GM19455 (cell line): ENCODE data around the gene GATA1.
A peak's percentile ranks its signal among the peaks of the same experiment; 100 is the strongest.

Source experiments
- ATAC-seq: cut with Tn5 transposase; IDR thresholded peaks from one replicate; pipeline ENCODE4 v1.9.1; 2021; ENCODE audit not compliant: unreplicated experiment

Gene GATA1

GRCh38 chrX:48786341-48786800 lies at the start of gene GATA1:
TSS of gene GATA1 (plus strand) at chrX:48786590. CDS start at chrX:48791110, 4,520 bp downstream.
- no peak for ATAC-seq

GRCh38 chrX:48736878-48737212 lies 49.5 kb upstream of the GATA1 start:
- no peak for ATAC-seq

GRCh38 chrX:48737213-48737938 lies 49.0 kb upstream of the GATA1 start:
- ATAC-seq, result peak; percentile 99

- ATAC-seq, result no peak
Observed at GRCh38 chrX:48737940-48738339, 48.5 kb upstream of the GATA1 start.

GRCh38 chrX:48741834-48742233 lies 44.6 kb upstream of the GATA1 start:
- ATAC-seq, result no peak

GRCh38 chrX:48745222-48745621 lies 41.2 kb upstream of the GATA1 start:
- no peak for ATAC-seq

GRCh38 chrX:48747415-48748016 lies 38.9 kb upstream of the GATA1 start:
- no peak for ATAC-seq

GRCh38 chrX:48749182-48749581 lies 37.2 kb upstream of the GATA1 start:
- no peak for ATAC-seq

- no peak for ATAC-seq
Observed at GRCh38 chrX:48751343-48751742, 35.0 kb upstream of the GATA1 start.

GRCh38 chrX:48752498-48752897 lies 33.9 kb upstream of the GATA1 start:
- ATAC-seq, result no peak

GRCh38 chrX:48753708-48754228 lies 32.6 kb upstream of the GATA1 start:
- ATAC-seq, result no peak

GRCh38 chrX:48754238-48754637 lies 32.2 kb upstream of the GATA1 start:
- no peak for ATAC-seq

- no peak for ATAC-seq
Observed at GRCh38 chrX:48761674-48762471, 24.5 kb upstream of the GATA1 start, which contains the start of gene GLOD5. TSS of gene GLOD5 (plus strand) at chrX:48761747. CDS start at chrX:48761791, 44 bp downstream.

- no peak for ATAC-seq
Observed at GRCh38 chrX:48769230-48769629, 17.2 kb upstream of the GATA1 start.

GRCh38 chrX:48770296-48770695 lies 16.1 kb upstream of the GATA1 start:
- ATAC-seq, result no peak

- ATAC-seq, result no peak
Observed at GRCh38 chrX:48772602-48773001, 13.8 kb upstream of the GATA1 start.

GRCh38 chrX:48776818-48777439 lies 9.5 kb upstream of the GATA1 start:
- no peak for ATAC-seq

- no peak for ATAC-seq
Observed at GRCh38 chrX:48779399-48779798, 7.0 kb upstream of the GATA1 start.

- no peak for ATAC-seq
Observed at GRCh38 chrX:48781705-48782104, 4.7 kb upstream of the GATA1 start.

- no peak for ATAC-seq
Observed at GRCh38 chrX:48782216-48782615, 4.2 kb upstream of the GATA1 start.

- ATAC-seq, result no peak
Observed at GRCh38 chrX:48782795-48783194, 3.6 kb upstream of the GATA1 start.
